ENCODE data around the gene TMEM54. TPM values are rescaled to one million over a fixed set of nuclear protein-coding genes. Genes with fewer than 3 reads are reported as not detected.

TMEM54 gene
- total and polyA plus RNA-seq, 5 donors from 2014 or later = not detected

DNA sequence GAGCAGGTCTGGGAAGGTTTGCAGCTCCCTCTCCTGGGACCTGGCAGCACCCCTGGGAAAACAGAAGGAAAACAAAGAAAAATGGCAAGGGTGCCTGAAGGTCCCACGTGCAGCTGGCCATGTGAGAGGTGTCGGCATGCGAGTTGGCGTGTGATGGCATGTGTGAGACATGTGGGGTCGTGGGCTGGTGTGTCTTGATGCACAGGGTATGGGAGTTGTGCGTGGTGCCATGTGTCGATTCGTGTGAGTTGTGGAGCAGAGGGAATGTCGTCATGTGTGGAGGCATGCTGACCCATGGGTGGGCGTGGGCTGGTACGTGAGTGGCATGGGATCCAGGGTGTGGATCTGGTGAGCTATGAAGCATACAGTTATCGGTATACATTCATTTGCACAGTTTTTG lies 13.6 kb downstream of the TMEM54 start:
- ATAC-seq (ENCODE audit: low read depth in 2 of 2) (no peak), DNase-seq (no peak)
- Mint-ChIP-seq H3K4me1 (peaks cover 0 to 18% (median 4%) of the 10 kb centered on the region in 4 donors), H3K4me3 (no peak overlapping the region), H3K9me3 (peaks cover 0 to 3% (median 0%) of the 10 kb centered on the region in 7 donors), H3K27ac (no peak overlapping the region), H3K27me3 (peaks cover 81% of the 10 kb centered on the region), H3K36me3 (no peaks in the 10 kb centered on the region)
- no peaks in the 10 kb centered on the region for H3K4me1 ChIP-seq (ENCODE audit: control insufficient read depth, insufficient read depth, low read length, poor library complexity, severe bottlenecking)
- peaks cover 16% of the 10 kb centered on the region for H3K27me3 ChIP-seq (ENCODE audit: control insufficient read depth, insufficient read depth, low read length)
- H3K27ac ChIP-seq (ENCODE audit: insufficient read depth, low read length, poor library complexity, severe bottlenecking) = no peak overlapping the region
- H3K9me3 ChIP-seq (ENCODE audit: control insufficient read depth in 2 of 2, low read length in 2 of 2) = no peaks in the 10 kb centered on the region
- H3K4me3 ChIP-seq (ENCODE audit: low read depth, low read length) = no peak overlapping the region
- H3K36me3 ChIP-seq (ENCODE audit: control insufficient read depth, insufficient read depth, low read length) = no peaks in the 10 kb centered on the region

DNA sequence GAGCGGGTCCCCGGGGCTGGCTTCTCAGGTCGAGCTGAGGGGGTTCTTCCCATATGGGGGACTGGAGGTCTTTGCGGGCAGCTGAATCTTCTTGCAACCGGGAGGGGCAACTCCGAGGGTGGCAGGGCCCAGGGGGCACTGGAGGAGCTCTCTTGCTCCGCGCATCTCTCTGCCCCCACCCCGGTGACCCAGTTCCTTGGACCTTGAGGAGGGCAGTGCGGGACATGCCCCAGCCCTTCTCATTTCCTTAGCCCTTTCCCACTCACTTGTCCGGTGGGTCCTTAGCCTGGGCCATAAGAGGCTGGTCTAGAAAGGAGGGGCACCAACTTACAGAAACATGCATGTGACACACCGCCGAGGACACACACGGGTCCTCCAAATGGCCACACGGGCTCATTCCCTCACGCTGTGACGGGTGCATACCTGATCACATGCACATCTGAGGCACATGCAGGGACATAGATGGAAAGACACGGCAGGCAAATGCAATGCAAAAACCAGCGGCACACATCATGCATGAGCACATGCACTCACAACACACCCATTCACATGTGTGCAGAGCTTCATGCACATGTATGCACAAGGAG lies 14.3 kb downstream of the TMEM54 start:
- peaks cover 0 to 11% (median under 1%) of the 10 kb centered on the region in 4 donors for H3K4me1 Mint-ChIP-seq
- no peaks in the 10 kb centered on the region for H3K4me1 ChIP-seq (ENCODE audit: control insufficient read depth, insufficient read depth, low read length, poor library complexity, severe bottlenecking)
- no peak for DNase-seq
- no peak overlapping the region for H3K4me3 ChIP-seq (ENCODE audit: low read depth, low read length)
- no peak overlapping the region for H3K4me3 Mint-ChIP-seq
- H3K27ac ChIP-seq (ENCODE audit: insufficient read depth, low read length, poor library complexity, severe bottlenecking) = no peak overlapping the region
- no peaks in the 10 kb centered on the region for H3K36me3 ChIP-seq (ENCODE audit: control insufficient read depth, insufficient read depth, low read length)
- H3K27me3 Mint-ChIP-seq = peaks cover 77% of the 10 kb centered on the region
- peaks cover 0 to 2% (median 0%) of the 10 kb centered on the region in 7 donors for H3K9me3 Mint-ChIP-seq
- peaks cover 14% of the 10 kb centered on the region for H3K27me3 ChIP-seq (ENCODE audit: control insufficient read depth, insufficient read depth, low read length)
- ATAC-seq (ENCODE audit: low read depth in 2 of 2) = no peak
- no peaks in the 10 kb centered on the region for H3K36me3 Mint-ChIP-seq
- no peak overlapping the region for H3K27ac Mint-ChIP-seq
- no peaks in the 10 kb centered on the region for H3K9me3 ChIP-seq (ENCODE audit: control insufficient read depth in 2 of 2, low read length in 2 of 2)

DNA sequence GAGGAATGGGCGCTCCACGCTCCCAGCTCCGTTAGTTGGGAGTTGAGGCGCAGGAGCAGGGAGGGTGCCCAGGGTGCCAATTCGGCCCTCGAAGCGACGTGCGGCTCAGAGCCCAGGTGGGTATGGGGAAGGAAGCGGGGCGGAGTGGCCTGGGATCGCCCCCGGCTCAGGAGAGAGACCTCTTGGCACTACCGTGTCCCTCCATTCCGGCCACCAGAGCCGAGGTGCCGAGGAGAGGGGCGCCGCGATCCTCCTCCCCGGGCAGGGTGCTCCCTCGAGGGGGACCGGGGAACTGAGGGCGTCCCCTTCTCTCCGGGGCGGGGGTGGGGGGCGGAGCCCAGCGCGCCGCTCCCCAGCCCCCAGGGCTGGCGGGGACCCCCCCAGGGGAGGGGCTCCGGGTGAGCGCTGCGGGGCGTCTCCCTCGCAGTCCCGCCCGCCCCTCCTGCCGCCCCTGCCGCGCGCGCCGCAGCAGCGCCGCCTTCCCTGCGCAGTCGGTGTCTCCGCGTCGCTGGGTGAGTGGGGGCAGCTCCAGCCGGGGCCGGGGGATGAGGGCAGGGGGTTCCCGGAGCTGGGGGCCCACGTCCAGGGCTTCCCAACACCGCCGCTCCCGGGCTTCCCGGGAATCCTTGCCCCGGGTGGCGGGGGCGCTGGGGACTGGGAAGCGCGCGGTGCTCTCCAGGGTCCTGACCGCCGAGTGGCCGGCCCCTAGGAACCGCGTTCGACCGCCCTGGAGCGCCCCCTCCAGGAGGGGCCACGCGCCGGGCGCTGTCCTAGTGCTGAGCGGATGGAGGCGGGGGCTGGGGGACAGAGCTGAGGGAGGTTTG lies 15.0 kb downstream of the TMEM54 start, which contains the start of gene HPCA:
Gene HPCA, plus strand, starts transcription at position 488 of the 824 bp plus-strand sequence. CDS start 2,408 bp downstream, outside the sequence.
- no peak within 1 kb of the TSS for H3K4me3 Mint-ChIP-seq
- H3K27me3 ChIP-seq (ENCODE audit: control insufficient read depth, insufficient read depth, low read length) = peaks cover 9% of the 10 kb centered on the region
- DNase-seq = no peak

DNA sequence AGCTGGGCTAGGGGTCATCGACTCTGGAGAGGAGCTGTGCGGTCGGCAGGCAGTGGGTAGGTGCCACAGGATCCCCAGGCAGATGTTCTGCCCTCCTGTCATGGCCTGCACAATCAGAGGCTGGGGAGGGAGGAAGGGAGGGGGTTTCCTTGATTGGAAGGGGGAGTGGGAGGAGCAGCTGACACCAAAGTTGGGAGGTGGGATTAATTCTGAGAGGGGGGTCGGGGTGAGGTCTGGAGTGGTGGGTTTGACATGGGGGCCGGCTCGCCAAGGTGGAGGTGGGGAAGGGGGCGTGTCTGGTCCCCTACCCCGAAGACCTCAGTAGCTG lies 15.5 kb downstream of the TMEM54 start:
- H3K36me3 Mint-ChIP-seq = no peaks in the 10 kb centered on the region
- H3K9me3 ChIP-seq (ENCODE audit: control insufficient read depth in 2 of 2, low read length in 2 of 2) = no peaks in the 10 kb centered on the region
- DNase-seq (no peak), ATAC-seq (ENCODE audit: low read depth in 2 of 2) (no peak)
- no peak overlapping the region for H3K27ac Mint-ChIP-seq
- no peak overlapping the region for H3K4me3 Mint-ChIP-seq
- H3K36me3 ChIP-seq (ENCODE audit: control insufficient read depth, insufficient read depth, low read length) = no peaks in the 10 kb centered on the region
- no peak overlapping the region for H3K4me3 ChIP-seq (ENCODE audit: low read depth, low read length)
- peaks cover 0 to 2% (median 0%) of the 10 kb centered on the region in 7 donors for H3K9me3 Mint-ChIP-seq
- H3K27me3 Mint-ChIP-seq = peaks cover 77% of the 10 kb centered on the region
- H3K27ac ChIP-seq (ENCODE audit: insufficient read depth, low read length, poor library complexity, severe bottlenecking) = no peak overlapping the region
- H3K4me1 ChIP-seq (ENCODE audit: control insufficient read depth, insufficient read depth, low read length, poor library complexity, severe bottlenecking) = no peaks in the 10 kb centered on the region
- H3K27me3 ChIP-seq (ENCODE audit: control insufficient read depth, insufficient read depth, low read length) = peaks cover 7% of the 10 kb centered on the region
- peaks cover 0 to 7% (median under 1%) of the 10 kb centered on the region in 4 donors for H3K4me1 Mint-ChIP-seq

More for the DNA sequence above, 15.0 kb downstream of the TMEM54 start, which contains the start of gene HPCA:
- Mint-ChIP-seq H3K27me3 (peaks cover 77% of the 10 kb centered on the region), H3K4me1 (peaks cover 0 to 7% (median under 1%) of the 10 kb centered on the region in 4 donors), H3K36me3 (no peaks in the 10 kb centered on the region), H3K9me3 (peaks cover 0 to 2% (median 0%) of the 10 kb centered on the region in 7 donors), H3K27ac (no peak within 1 kb of the TSS)
- Histone ChIP-seq H3K27ac (ENCODE audit: insufficient read depth, low read length, poor library complexity, severe bottlenecking) (no peak within 1 kb of the TSS), H3K4me1 (ENCODE audit: control insufficient read depth, insufficient read depth, low read length, poor library complexity, severe bottlenecking) (no peaks in the 10 kb centered on the region), H3K4me3 (ENCODE audit: low read depth, low read length) (no peak within 1 kb of the TSS), H3K36me3 (ENCODE audit: control insufficient read depth, insufficient read depth, low read length) (no peaks in the 10 kb centered on the region), H3K9me3 (ENCODE audit: control insufficient read depth in 2 of 2, low read length in 2 of 2) (no peaks in the 10 kb centered on the region)
- ATAC-seq (ENCODE audit: low read depth in 2 of 2) = peak in 1 of 2 donors; percentile 41

DNA sequence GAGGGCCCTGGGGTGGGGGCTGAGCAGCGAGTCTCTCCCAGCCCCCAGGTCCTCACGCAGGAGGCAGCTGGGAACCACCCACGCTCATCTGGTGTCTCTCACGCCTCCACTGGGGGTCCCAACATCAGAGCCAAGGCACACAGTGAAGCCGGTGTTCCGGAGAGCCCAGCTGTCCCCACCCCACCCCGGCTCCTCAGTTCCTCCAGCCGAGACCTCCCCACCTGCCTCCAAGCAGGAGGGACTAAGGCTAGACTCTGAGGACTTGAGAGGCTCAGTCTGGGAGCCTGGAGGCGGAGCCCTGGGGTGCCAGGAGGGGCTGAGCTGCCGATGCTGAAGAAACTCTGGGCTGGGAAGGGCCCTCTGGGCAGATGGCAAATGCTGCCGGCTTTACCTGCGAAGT lies 16.5 kb downstream of the TMEM54 start:
- ATAC-seq (ENCODE audit: low read depth in 2 of 2) (no peak), DNase-seq (no peak)
- Histone ChIP-seq H3K4me1 (ENCODE audit: control insufficient read depth, insufficient read depth, low read length, poor library complexity, severe bottlenecking) (no peaks in the 10 kb centered on the region), H3K4me3 (ENCODE audit: low read depth, low read length) (no peak overlapping the region), H3K9me3 (ENCODE audit: control insufficient read depth in 2 of 2, low read length in 2 of 2) (no peaks in the 10 kb centered on the region), H3K27ac (ENCODE audit: insufficient read depth, low read length, poor library complexity, severe bottlenecking) (no peak overlapping the region), H3K27me3 (ENCODE audit: control insufficient read depth, insufficient read depth, low read length) (peaks cover 7% of the 10 kb centered on the region), H3K36me3 (ENCODE audit: control insufficient read depth, insufficient read depth, low read length) (no peaks in the 10 kb centered on the region)
- H3K36me3 Mint-ChIP-seq = no peaks in the 10 kb centered on the region
- no peak overlapping the region for H3K27ac Mint-ChIP-seq
- no peak overlapping the region for H3K4me3 Mint-ChIP-seq
- peaks cover 0 to 2% (median 0%) of the 10 kb centered on the region in 7 donors for H3K9me3 Mint-ChIP-seq
- H3K27me3 Mint-ChIP-seq = peaks cover 69% of the 10 kb centered on the region
- H3K4me1 Mint-ChIP-seq = peaks cover 0 to 7% (median under 1%) of the 10 kb centered on the region in 4 donors

DNA sequence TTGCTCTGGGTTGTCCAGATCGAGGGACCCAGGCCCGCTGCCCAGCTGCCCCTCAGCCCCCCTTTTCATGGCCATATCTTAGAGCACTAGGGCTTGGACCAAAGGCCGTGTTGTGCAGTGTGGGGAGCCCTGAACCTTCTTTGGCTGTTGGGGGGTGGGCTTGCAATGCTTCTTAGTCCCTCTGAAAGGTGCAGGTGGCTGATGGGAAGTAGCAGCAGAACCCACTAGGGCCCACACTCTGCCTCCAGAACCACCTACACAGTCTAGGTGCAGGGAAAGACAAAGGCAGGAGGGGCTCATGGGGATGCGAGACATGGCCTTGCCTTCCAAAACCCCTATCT lies 17.2 kb downstream of the TMEM54 start:
- no peaks in the 10 kb centered on the region for H3K36me3 ChIP-seq (ENCODE audit: control insufficient read depth, insufficient read depth, low read length)
- no peak overlapping the region for H3K27ac Mint-ChIP-seq
- peaks cover 0 to 7% (median under 1%) of the 10 kb centered on the region in 4 donors for H3K4me1 Mint-ChIP-seq
- H3K4me3 ChIP-seq (ENCODE audit: low read depth, low read length) = no peak overlapping the region
- no peak for DNase-seq
- peaks cover 62% of the 10 kb centered on the region for H3K27me3 Mint-ChIP-seq
- H3K9me3 ChIP-seq (ENCODE audit: control insufficient read depth in 2 of 2, low read length in 2 of 2) = no peaks in the 10 kb centered on the region
- no peak for ATAC-seq (ENCODE audit: low read depth in 2 of 2)
- H3K27me3 ChIP-seq (ENCODE audit: control insufficient read depth, insufficient read depth, low read length) = peaks cover 7% of the 10 kb centered on the region
- H3K4me1 ChIP-seq (ENCODE audit: control insufficient read depth, insufficient read depth, low read length, poor library complexity, severe bottlenecking) = no peaks in the 10 kb centered on the region
- no peak overlapping the region for H3K27ac ChIP-seq (ENCODE audit: insufficient read depth, low read length, poor library complexity, severe bottlenecking)
- no peaks in the 10 kb centered on the region for H3K36me3 Mint-ChIP-seq
- H3K9me3 Mint-ChIP-seq = peaks cover 0 to 2% (median 0%) of the 10 kb centered on the region in 7 donors
- H3K4me3 Mint-ChIP-seq = no peak overlapping the region

DNA sequence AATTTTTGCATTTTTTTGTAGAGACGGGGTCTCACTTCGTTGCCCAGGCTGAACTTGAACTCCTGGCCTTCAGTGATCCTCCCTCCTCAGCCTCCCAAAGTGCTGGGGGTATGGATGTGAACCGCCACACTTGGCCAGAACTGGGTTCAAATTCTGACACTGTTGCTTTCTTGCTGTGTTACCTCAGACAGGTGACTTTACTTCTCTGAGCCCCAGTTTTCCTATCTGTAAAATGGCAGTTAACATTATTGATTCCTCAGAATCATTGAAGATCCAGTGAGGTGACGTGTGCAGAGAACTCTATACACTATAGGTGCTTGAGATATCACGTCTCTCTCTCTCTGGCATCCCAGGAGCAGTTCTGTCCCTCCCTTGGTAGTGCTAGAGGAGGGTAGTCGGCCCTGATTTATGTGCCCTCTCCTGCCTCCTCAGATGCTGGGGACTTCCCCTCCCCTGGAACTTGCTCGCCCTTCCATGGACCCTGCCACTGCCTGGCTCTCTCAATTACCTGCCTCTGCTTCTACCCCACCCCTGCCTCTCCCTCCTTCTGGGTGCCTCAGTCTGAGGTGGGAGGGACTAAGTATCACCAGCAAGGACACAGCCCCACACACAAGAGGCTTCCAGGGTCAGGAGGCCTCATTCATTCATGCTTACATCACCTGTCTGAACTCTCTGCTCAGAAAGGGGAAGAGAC lies 17.7 kb downstream of the TMEM54 start:
- DNase-seq = no peak

More for the DNA sequence above, 17.7 kb downstream of the TMEM54 start:
- no peak overlapping the region for H3K4me3 ChIP-seq (ENCODE audit: low read depth, low read length)
- no peak overlapping the region for H3K27ac ChIP-seq (ENCODE audit: insufficient read depth, low read length, poor library complexity, severe bottlenecking)
- H3K4me3 Mint-ChIP-seq = no peak overlapping the region
- H3K36me3 ChIP-seq (ENCODE audit: control insufficient read depth, insufficient read depth, low read length) = no peaks in the 10 kb centered on the region
- peaks cover 7% of the 10 kb centered on the region for H3K27me3 ChIP-seq (ENCODE audit: control insufficient read depth, insufficient read depth, low read length)
- H3K9me3 ChIP-seq (ENCODE audit: control insufficient read depth in 2 of 2, low read length in 2 of 2) = no peaks in the 10 kb centered on the region
- no peak overlapping the region for H3K27ac Mint-ChIP-seq
- no peaks in the 10 kb centered on the region for H3K4me1 ChIP-seq (ENCODE audit: control insufficient read depth, insufficient read depth, low read length, poor library complexity, severe bottlenecking)
- peaks cover 0 to 2% (median 0%) of the 10 kb centered on the region in 7 donors for H3K9me3 Mint-ChIP-seq
- H3K36me3 Mint-ChIP-seq = no peaks in the 10 kb centered on the region
- H3K4me1 Mint-ChIP-seq = peaks cover 0 to 7% (median under 1%) of the 10 kb centered on the region in 4 donors
- ATAC-seq (ENCODE audit: low read depth in 2 of 2) = no peak
- H3K27me3 Mint-ChIP-seq = peaks cover 62% of the 10 kb centered on the region

Measured in CD4-positive, CD25-positive, alpha-beta regulatory T cell (primary cell).